Nasal cavity respiratory epithelium epithelial cell of viscerocranial mucosa (primary cell): ENCODE data around the gene GJA5. TPM values are rescaled to one million over a fixed set of nuclear protein-coding genes. Genes with fewer than 3 reads are reported as not detected.

ENCODE experiments used
- total RNA-seq: library from RNA; depleted of rRNA; stranded (reverse); fragments of >200 nt; gene quantifications from 2 replicates; pipeline ENCODE4 v1.2.3, GENCODE V29; 2014

The GJA5 gene
- under 0.01 TPM in 1 of 2 replicates, not detected in the other for total RNA-seq

GRCh38 chr1:147760481-147761260, at the start of gene GJA5:
GJA5 (minus strand) TSS chr1:147760602; CDS start chr1:147759238, 1,364 bp downstream.

Other genes with a start within 250 kb of the GJA5 start
- 2.7 and 6.8 TPM in 2 replicates for gene BCL9, start 219.1 kb downstream of the GJA5 start, total RNA-seq
- 5.6 and 8.9 TPM in 2 replicates for gene ACP6, start 90.1 kb downstream of the GJA5 start, total RNA-seq
- not detected in 2 replicates for gene GJA8, start 142.2 kb upstream of the GJA5 start, total RNA-seq
- gene GPR89B, start 167.8 kb upstream of the GJA5 start, total RNA-seq = 17.5 and 46.5 TPM in 2 replicates